K562 (cell line): ENCODE measurements around the gene RNF217. TPM values are rescaled to one million over a fixed set of nuclear protein-coding genes. Genes with fewer than 3 reads are reported as not detected.

ENCODE experiments used
- ELF4 ChIP-seq: fragments of 450-650 bp; formaldehyde crosslinking; IDR thresholded peaks from 2 replicates; pipeline ENCODE4 v1.4.0; 2022; ENCODE audit warnings: missing genetic modification characterization
- HDAC1 ChIP-seq, 2 experiments: fragments of 450-650 bp; IDR thresholded peaks; 2 replicates each; pipeline ENCODE4 v1.6.1; 2016 to 2017; ENCODE audit warnings: inconsistent platforms in 1 of 2, mild to moderate bottlenecking in 1 of 2, moderate library complexity in 1 of 2
- JUN ChIP-seq, 2 experiments: sonication (generic) in 1 of 2; formaldehyde crosslinking in 1 of 2; IDR thresholded peaks; 2 replicates each; pipeline versions ENCODE4 v1.6.1 to v1.8.0; 2012 to 2022; ENCODE audit warnings: borderline replicate concordance in 2 of 2, mild to moderate bottlenecking in 2 of 2, improper control_type of control experiment in 1 of 2, low read depth in 1 of 2, low read length in 1 of 2, missing genetic modification reagents in 1 of 2
- MAFG ChIP-seq: fragments of 450-650 bp; conservative IDR thresholded peaks from 2 replicates; pipeline ENCODE4 v1.6.1; 2016; ENCODE audit warnings: missing genetic modification characterization, missing compliant biosample characterization
- MCM2 ChIP-seq: fragments of 450-650 bp; IDR thresholded peaks from 2 replicates; pipeline ENCODE4 v1.6.1; 2017; ENCODE audit warnings: low read depth, mild to moderate bottlenecking
- POLR2H ChIP-seq: IDR thresholded peaks from 2 replicates; pipeline ENCODE4 v1.6.1; 2016; ENCODE audit warnings: missing genetic modification characterization, low read depth, mild to moderate bottlenecking, control low read depth, missing compliant biosample characterization, moderate library complexity
- ZC3H11A ChIP-seq: IDR thresholded peaks from 2 replicates; pipeline ENCODE4 v1.6.1; 2012; ENCODE audit warnings: low read depth, low read length, improper control_type of control experiment
- ZC3H8 ChIP-seq: fragments of 450-650 bp; IDR thresholded peaks from 2 replicates; pipeline ENCODE4 v1.6.1; 2017
- polyA plus RNA-seq, 8 experiments: library from polyadenylated mRNA; depleted of rRNA in 4 of 8; stranded (reverse) in 5 of 8; unstranded in 3 of 8; fragments of >200 nt; fragmentation: Nextera tagmentation in 2 of 8; fragmentation: Illumina TruSeq in 1 of 8; extraction: Ambion mirVana in 2 of 8; extraction: Trizol in 1 of 8; gene quantifications; 2 replicates each; pipeline versions ENCODE4 v1.2.1 to v1.2.3, GENCODE V29; 2011 to 2014; ENCODE audit warnings: inconsistent platforms in 1 of 8, missing spikeins in 1 of 8
- total RNA-seq, 7 experiments: library from RNA; depleted of rRNA in 6 of 7; stranded (reverse); fragments of >200 nt in 6 of 7; fragmentation: Illumina TruSeq in 2 of 7; extraction: Trizol in 2 of 7; gene quantifications; 2 replicates each; pipeline versions ENCODE4 v1.2.1 to v1.2.3, GENCODE V29; 2011 to 2021; ENCODE audit warnings: low replicate concordance in 1 of 7
- TF ChIP-seq, protein P1 (sequence below): fragments of 450-650 bp; IDR thresholded peaks from 2 replicates; pipeline ENCODE4 v1.7.1; 2018; ENCODE audit warnings: mild to moderate bottlenecking, low read depth; ENCODE audit not compliant: partially characterized antibody
- TF ChIP-seq, protein P2 (sequence below): sonication (generic); formaldehyde crosslinking; IDR thresholded peaks from 2 replicates; pipeline ENCODE4 v1.8.0; 2022; ENCODE audit warnings: missing genetic modification reagents, mild to moderate bottlenecking, moderate library complexity, borderline replicate concordance

The RNF217 gene
- total and polyA plus RNA-seq, 9 of the 15 experiments (the other 6 are each of a cell fraction or from before 2014, with no cell fraction given) = 2.9 to 25.6 (median 12.0) TPM

DNA sequence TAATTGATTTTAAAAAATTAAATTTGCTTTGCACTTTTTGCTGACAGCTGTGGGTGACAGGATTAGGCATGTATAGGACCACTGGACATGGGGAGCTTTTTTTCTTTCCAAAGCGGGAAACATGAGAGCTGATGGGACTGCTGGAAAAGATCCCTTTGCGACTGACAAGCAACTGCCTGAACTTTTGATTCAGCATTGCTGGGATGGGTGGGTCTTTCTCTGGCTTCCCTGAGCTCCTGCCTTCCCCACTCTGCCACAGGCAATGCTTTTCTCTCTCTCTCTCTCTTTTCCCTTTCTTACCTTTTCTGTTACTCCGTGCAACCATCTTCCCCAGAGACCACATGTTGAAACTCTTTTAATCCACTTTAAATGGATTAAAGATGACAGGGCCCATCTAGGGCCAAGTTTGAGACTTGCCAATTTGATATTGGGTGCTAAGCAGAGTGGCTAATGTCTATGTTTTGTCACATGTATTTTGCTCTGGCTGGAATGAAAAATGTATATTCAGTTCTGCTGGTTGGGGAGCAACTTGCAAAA is 157.9 kb downstream of the RNF217 start (continued):
- TF ChIP-seq JUN (IDR thresholded peaks at IDR 0.05; ENCODE audit: borderline replicate concordance, low read depth, low read length) (no peak), JUN (CRISPR knock-in tag; IDR thresholded peaks at IDR 0.05; ENCODE audit: borderline replicate concordance) (no peak), ELF4 (CRISPR knock-in tag) (no peak), HDAC1 (IDR thresholded peaks at IDR 0.05) (no peak), ZC3H11A (no peak), MAFG (tag) (no peak), POLR2H (tag) (no peak), ZC3H8 (no peak), MCM2 (no peak)
- TF ChIP-seq, protein P1, sequence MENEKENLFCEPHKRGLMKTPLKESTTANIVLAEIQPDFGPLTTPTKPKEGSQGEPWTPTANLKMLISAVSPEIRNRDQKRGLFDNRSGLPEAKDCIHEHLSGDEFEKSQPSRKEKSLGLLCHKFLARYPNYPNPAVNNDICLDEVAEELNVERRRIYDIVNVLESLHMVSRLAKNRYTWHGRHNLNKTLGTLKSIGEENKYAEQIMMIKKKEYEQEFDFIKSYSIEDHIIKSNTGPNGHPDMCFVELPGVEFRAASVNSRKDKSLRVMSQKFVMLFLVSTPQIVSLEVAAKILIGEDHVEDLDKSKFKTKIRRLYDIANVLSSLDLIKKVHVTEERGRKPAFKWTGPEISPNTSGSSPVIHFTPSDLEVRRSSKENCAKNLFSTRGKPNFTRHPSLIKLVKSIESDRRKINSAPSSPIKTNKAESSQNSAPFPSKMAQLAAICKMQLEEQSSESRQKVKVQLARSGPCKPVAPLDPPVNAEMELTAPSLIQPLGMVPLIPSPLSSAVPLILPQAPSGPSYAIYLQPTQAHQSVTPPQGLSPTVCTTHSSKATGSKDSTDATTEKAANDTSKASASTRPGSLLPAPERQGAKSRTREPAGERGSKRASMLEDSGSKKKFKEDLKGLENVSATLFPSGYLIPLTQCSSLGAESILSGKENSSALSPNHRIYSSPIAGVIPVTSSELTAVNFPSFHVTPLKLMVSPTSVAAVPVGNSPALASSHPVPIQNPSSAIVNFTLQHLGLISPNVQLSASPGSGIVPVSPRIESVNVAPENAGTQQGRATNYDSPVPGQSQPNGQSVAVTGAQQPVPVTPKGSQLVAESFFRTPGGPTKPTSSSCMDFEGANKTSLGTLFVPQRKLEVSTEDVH = no peak
- TF ChIP-seq, protein P2, sequence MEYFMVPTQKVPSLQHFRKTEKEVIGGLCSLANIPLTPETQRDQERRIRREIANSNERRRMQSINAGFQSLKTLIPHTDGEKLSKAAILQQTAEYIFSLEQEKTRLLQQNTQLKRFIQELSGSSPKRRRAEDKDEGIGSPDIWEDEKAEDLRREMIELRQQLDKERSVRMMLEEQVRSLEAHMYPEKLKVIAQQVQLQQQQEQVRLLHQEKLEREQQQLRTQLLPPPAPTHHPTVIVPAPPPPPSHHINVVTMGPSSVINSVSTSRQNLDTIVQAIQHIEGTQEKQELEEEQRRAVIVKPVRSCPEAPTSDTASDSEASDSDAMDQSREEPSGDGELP (CRISPR knock-in tag) = no peak
